Right atrium auricular region (tissue), 2 donors: ENCODE measurements around the gene TUBB2A. TPM values are rescaled to one million over a fixed set of nuclear protein-coding genes. Genes with fewer than 3 reads are reported as not detected.

Experiments
- DNase-seq: peaks from one replicate; pipeline ENCODE4 v3.0.0-alpha.2; 2019; ENCODE audit warnings: low spot score
- H3K27ac ChIP-seq, 2 donors: fragments of 200-600 bp; sonication (generic); 1 replicate in 1 of 2; 2 replicates in 1 of 2; pipeline ENCODE4 v1.5.1; 2016 to 2019
- H3K27me3 ChIP-seq, 2 donors: fragments of 200-600 bp; sonication (generic); one replicate each; pipeline versions ENCODE4 v1.5.1 to v1.6.0; 2017 to 2019
- H3K36me3 ChIP-seq: fragments of 200-600 bp; sonication (generic); one replicate; pipeline ENCODE4 v1.5.1; 2016
- H3K4me1 ChIP-seq, 2 donors: fragments of 200-600 bp; sonication (generic); one replicate each; pipeline versions ENCODE4 v1.5.1 to v1.6.0; 2017 to 2019
- H3K4me3 ChIP-seq, 2 donors: fragments of 200-600 bp; sonication (generic); 1 replicate in 1 of 2; 2 replicates in 1 of 2; pipeline ENCODE4 v1.5.1; 2017 to 2019; ENCODE audit warnings: mild to moderate bottlenecking in 1 of 2, moderate library complexity in 1 of 2
- H3K9me3 ChIP-seq, 2 donors: fragments of 200-600 bp; sonication (generic); one replicate each; pipeline ENCODE4 v1.5.1; 2019
- total RNA-seq, 2 donors: library from RNA; depleted of rRNA; stranded (reverse); fragments of >200 nt; gene quantifications; one replicate each; pipeline ENCODE4 v1.1.0, GENCODE V29; 2016
- TF ChIP-seq, protein P1 (sequence below), 2 donors: fragments of 200-600 bp; sonication (generic); IDR thresholded peaks; one replicate each; pipeline ENCODE4 v1.5.1; 2019; ENCODE audit warnings: antibody characterized with exemption in 2 of 2

TUBB2A gene
- total RNA-seq, 2 donors from 2014 or later, result 33.8 to 42.2 TPM

GRCh38 chr6:3118353-3119039 is 38.8 kb downstream of the TUBB2A start, which contains the start of gene BPHL:
TSS of gene BPHL (plus strand) at chr6:3118711. CDS start at chr6:3118741, 30 bp downstream.
- H3K9me3 ChIP-seq, result no peaks in the 10 kb centered on the region
- H3K4me3 ChIP-seq, result peak within 1 kb of the TSS; percentile 60 to 91
- TF ChIP-seq, protein P1, sequence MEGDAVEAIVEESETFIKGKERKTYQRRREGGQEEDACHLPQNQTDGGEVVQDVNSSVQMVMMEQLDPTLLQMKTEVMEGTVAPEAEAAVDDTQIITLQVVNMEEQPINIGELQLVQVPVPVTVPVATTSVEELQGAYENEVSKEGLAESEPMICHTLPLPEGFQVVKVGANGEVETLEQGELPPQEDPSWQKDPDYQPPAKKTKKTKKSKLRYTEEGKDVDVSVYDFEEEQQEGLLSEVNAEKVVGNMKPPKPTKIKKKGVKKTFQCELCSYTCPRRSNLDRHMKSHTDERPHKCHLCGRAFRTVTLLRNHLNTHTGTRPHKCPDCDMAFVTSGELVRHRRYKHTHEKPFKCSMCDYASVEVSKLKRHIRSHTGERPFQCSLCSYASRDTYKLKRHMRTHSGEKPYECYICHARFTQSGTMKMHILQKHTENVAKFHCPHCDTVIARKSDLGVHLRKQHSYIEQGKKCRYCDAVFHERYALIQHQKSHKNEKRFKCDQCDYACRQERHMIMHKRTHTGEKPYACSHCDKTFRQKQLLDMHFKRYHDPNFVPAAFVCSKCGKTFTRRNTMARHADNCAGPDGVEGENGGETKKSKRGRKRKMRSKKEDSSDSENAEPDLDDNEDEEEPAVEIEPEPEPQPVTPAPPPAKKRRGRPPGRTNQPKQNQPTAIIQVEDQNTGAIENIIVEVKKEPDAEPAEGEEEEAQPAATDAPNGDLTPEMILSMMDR (IDR thresholded peaks at IDR 0.05), result peak in 1 of 2 donors; percentile 35
- H3K4me1 ChIP-seq, result peaks cover 0 to 5% of the 10 kb centered on the region in 2 donors
- peaks cover 14% of the 10 kb centered on the region for H3K36me3 ChIP-seq
- peak; percentile 94 for DNase-seq
- peak within 1 kb of the TSS; percentile 87 to 90 for H3K27ac ChIP-seq
- no peaks in the 10 kb centered on the region for H3K27me3 ChIP-seq

GRCh38 chr6:3117912-3118352 is 39.4 kb downstream of the TUBB2A start:
- no peak for DNase-seq
- Histone ChIP-seq H3K9me3 (no peaks in the 10 kb centered on the region), H3K27me3 (no peaks in the 10 kb centered on the region), H3K4me3 (peak overlapping the region; percentile 60 to 91), H3K36me3 (peaks cover 19% of the 10 kb centered on the region), H3K4me1 (peaks cover 0 to 5% of the 10 kb centered on the region in 2 donors), H3K27ac (peak overlapping the region; percentile 87 to 90)
- TF ChIP-seq, protein P1 (IDR thresholded peaks at IDR 0.05), result no peak

- H3K36me3 ChIP-seq, result peaks cover 45% of the 10 kb centered on the region
- DNase-seq, result no peak
- no peak overlapping the region for H3K27ac ChIP-seq
- peaks cover 0 to 5% of the 10 kb centered on the region in 2 donors for H3K4me1 ChIP-seq
- no peaks in the 10 kb centered on the region for H3K9me3 ChIP-seq
- no peaks in the 10 kb centered on the region for H3K27me3 ChIP-seq
- TF ChIP-seq, protein P1 (IDR thresholded peaks at IDR 0.05), result no peak
- no peak overlapping the region for H3K4me3 ChIP-seq
Observed at GRCh38 chr6:3114377-3114776, 43.0 kb downstream of the TUBB2A start.

GRCh38 chr6:3109761-3110160 is 47.6 kb downstream of the TUBB2A start:
- H3K36me3 ChIP-seq, result peaks cover 76% of the 10 kb centered on the region
- H3K27ac ChIP-seq, result no peak overlapping the region
- TF ChIP-seq, protein P1 (IDR thresholded peaks at IDR 0.05), result no peak
- no peaks in the 10 kb centered on the region for H3K9me3 ChIP-seq
- DNase-seq, result no peak
- H3K27me3 ChIP-seq, result no peaks in the 10 kb centered on the region
- H3K4me3 ChIP-seq, result no peak overlapping the region
- H3K4me1 ChIP-seq, result no peaks in the 10 kb centered on the region

GRCh38 chr6:3108746-3109414 is 48.5 kb downstream of the TUBB2A start:
- Histone ChIP-seq H3K4me3 (no peak overlapping the region), H3K27me3 (no peaks in the 10 kb centered on the region), H3K4me1 (no peaks in the 10 kb centered on the region), H3K36me3 (peaks cover 76% of the 10 kb centered on the region), H3K9me3 (no peaks in the 10 kb centered on the region), H3K27ac (no peak overlapping the region)
- TF ChIP-seq, protein P1 (IDR thresholded peaks at IDR 0.05), result no peak
- DNase-seq, result no peak

Other genes starting within 250 kb of the TUBB2A start
- gene SERPINB6, start 186.0 kb downstream of the TUBB2A start, total RNA-seq, result 100 to 1,000 TPM; 181 to 184 TPM
- gene NQO2, start 157.7 kb downstream of the TUBB2A start, total RNA-seq, result 10 to 100 TPM; 37.6 to 68.1 TPM
- gene RIPK1, start 89.0 kb downstream of the TUBB2A start, total RNA-seq, result 10 to 100 TPM in 1 of 2 donors, 1 to 10 TPM in 1; 9.5 to 11.3 TPM
- gene BPHL, start 38.8 kb downstream of the TUBB2A start, total RNA-seq, result 10 to 100 TPM in 1 of 2 donors, 1 to 10 TPM in 1; 5.4 to 10.6 TPM
- 1 to 10 TPM; 2.2 to 2.4 TPM for gene TUBB2B, start 70.1 kb upstream of the TUBB2A start, total RNA-seq
- gene PSMG4, start 101.4 kb upstream of the TUBB2A start, total RNA-seq, result 10 to 100 TPM in 1 of 2 donors, 1 to 10 TPM in 1; 4.4 to 10.4 TPM